ENCODE results near the gene C1QTNF7. TPM values are rescaled to one million over a fixed set of nuclear protein-coding genes. Genes with fewer than 3 reads are reported as not detected.

Gene C1QTNF7
- total and polyA plus RNA-seq, 2 of the 13 experiments (the other 11 are each of a cell fraction or from before 2014, with no cell fraction given): not detected

DNA sequence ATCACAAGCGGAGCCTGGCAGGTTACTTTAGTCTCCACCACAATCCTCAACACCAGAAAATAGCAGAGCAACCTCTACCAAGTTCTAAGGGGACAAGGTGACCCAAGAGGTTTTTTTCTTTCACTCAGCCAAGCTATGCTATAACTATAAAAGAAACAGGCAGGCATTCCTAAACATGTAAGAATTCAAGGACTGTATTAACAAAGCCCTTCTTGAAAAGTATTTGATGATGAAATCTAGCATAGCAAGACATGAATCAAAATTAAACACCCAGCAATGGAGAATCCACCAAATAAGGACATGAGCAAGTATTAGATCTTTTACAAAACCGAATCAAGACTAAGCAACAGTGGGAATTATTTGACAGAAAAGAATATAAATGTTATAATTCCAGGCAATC, 25.7 kb upstream of the C1QTNF7 start:
- peaks cover 0 to 2% of the 10 kb centered on the region in 2 experiments; a peak in 1 of 5 replicates for H3K27me3 ChIP-seq (ENCODE audit: control insufficient read depth in 1 of 2, insufficient read depth in 2 of 2, low read length in 2 of 2)
- 4% methylated on average over 2 of the region's 2 CpGs for WGBS (ENCODE audit: low lambda C conversion rate)
- no peak for TF ChIP-seq TP53 (CRISPR knock-in tag; conservative IDR thresholded peaks at IDR 0.05)
- TF ChIP-seq MBD4 (IDR thresholded peaks at IDR 0.05; ENCODE audit: borderline replicate concordance, low read length): no peak
- TF ChIP-seq, protein P1, sequence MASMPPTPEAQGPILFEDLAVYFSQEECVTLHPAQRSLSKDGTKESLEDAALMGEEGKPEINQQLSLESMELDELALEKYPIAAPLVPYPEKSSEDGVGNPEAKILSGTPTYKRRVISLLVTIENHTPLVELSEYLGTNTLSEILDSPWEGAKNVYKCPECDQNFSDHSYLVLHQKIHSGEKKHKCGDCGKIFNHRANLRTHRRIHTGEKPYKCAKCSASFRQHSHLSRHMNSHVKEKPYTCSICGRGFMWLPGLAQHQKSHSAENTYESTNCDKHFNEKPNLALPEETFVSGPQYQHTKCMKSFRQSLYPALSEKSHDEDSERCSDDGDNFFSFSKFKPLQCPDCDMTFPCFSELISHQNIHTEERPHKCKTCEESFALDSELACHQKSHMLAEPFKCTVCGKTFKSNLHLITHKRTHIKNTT (CRISPR knock-in tag; IDR thresholded peaks at IDR 0.05): no peak
- TF ChIP-seq KAT2B (IDR thresholded peaks at IDR 0.05; ENCODE audit: borderline replicate concordance, low read depth, low read length): no peak
- no peak for TF ChIP-seq ZNF713 (CRISPR knock-in tag; IDR thresholded peaks at IDR 0.05)
- TF ChIP-seq ZBTB8A (CRISPR knock-in tag; IDR thresholded peaks at IDR 0.05; ENCODE audit: borderline replicate concordance, low read depth): no peak
- no peak for TF ChIP-seq IRF2 (CRISPR knock-in tag; IDR thresholded peaks at IDR 0.05)
- no peak for TF ChIP-seq HNRNPUL1 (IDR thresholded peaks at IDR 0.05; ENCODE audit: low read depth, low read length)
- TF ChIP-seq, protein P2, sequence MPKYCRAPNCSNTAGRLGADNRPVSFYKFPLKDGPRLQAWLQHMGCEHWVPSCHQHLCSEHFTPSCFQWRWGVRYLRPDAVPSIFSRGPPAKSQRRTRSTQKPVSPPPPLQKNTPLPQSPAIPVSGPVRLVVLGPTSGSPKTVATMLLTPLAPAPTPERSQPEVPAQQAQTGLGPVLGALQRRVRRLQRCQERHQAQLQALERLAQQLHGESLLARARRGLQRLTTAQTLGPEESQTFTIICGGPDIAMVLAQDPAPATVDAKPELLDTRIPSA (CRISPR knock-in tag; IDR thresholded peaks at IDR 0.05; ENCODE audit: borderline replicate concordance): no peak
- no peak for TF ChIP-seq ZNF549 (CRISPR knock-in tag; IDR thresholded peaks at IDR 0.05)
- TF ChIP-seq, protein P3, sequence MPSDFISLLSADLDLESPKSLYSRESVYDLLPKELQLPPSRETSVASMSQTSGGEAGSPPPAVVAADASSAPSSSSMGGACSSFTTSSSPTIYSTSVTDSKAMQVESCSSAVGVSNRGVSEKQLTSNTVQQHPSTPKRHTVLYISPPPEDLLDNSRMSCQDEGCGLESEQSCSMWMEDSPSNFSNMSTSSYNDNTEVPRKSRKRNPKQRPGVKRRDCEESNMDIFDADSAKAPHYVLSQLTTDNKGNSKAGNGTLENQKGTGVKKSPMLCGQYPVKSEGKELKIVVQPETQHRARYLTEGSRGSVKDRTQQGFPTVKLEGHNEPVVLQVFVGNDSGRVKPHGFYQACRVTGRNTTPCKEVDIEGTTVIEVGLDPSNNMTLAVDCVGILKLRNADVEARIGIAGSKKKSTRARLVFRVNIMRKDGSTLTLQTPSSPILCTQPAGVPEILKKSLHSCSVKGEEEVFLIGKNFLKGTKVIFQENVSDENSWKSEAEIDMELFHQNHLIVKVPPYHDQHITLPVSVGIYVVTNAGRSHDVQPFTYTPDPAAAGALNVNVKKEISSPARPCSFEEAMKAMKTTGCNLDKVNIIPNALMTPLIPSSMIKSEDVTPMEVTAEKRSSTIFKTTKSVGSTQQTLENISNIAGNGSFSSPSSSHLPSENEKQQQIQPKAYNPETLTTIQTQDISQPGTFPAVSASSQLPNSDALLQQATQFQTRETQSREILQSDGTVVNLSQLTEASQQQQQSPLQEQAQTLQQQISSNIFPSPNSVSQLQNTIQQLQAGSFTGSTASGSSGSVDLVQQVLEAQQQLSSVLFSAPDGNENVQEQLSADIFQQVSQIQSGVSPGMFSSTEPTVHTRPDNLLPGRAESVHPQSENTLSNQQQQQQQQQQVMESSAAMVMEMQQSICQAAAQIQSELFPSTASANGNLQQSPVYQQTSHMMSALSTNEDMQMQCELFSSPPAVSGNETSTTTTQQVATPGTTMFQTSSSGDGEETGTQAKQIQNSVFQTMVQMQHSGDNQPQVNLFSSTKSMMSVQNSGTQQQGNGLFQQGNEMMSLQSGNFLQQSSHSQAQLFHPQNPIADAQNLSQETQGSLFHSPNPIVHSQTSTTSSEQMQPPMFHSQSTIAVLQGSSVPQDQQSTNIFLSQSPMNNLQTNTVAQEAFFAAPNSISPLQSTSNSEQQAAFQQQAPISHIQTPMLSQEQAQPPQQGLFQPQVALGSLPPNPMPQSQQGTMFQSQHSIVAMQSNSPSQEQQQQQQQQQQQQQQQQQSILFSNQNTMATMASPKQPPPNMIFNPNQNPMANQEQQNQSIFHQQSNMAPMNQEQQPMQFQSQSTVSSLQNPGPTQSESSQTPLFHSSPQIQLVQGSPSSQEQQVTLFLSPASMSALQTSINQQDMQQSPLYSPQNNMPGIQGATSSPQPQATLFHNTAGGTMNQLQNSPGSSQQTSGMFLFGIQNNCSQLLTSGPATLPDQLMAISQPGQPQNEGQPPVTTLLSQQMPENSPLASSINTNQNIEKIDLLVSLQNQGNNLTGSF (CRISPR knock-in tag; IDR thresholded peaks at IDR 0.05): no peak
- TF ChIP-seq, protein P4, sequence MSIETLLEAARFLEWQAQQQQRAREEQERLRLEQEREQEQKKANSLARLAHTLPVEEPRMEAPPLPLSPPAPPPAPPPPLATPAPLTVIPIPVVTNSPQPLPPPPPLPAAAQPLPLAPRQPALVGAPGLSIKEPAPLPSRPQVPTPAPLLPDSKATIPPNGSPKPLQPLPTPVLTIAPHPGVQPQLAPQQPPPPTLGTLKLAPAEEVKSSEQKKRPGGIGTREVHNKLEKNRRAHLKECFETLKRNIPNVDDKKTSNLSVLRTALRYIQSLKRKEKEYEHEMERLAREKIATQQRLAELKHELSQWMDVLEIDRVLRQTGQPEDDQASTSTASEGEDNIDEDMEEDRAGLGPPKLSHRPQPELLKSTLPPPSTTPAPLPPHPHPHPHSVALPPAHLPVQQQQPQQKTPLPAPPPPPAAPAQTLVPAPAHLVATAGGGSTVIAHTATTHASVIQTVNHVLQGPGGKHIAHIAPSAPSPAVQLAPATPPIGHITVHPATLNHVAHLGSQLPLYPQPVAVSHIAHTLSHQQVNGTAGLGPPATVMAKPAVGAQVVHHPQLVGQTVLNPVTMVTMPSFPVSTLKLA (IDR thresholded peaks at IDR 0.05): no peak
- ATAC-seq: no peak
- no TSS peak for BruUV-seq (replicated peaks)
- no peaks in the 10 kb centered on the region for H3K4me1 ChIP-seq (ENCODE audit: insufficient read depth, low read length)
- H3K9ac ChIP-seq (ENCODE audit: insufficient read depth, low read depth, low read length): no peak overlapping the region
- no peaks in the 10 kb centered on the region for H3K36me3 ChIP-seq (replicated peaks in 1 of 2; ENCODE audit: control insufficient read depth in 1 of 2, insufficient read depth in 2 of 2, low read length in 2 of 2)
- no peak overlapping the region for H2AFZ ChIP-seq (ENCODE audit: low read length)
- H3K4me2 ChIP-seq (ENCODE audit: low read depth, low read length): no peak overlapping the region
- no peaks in the 10 kb centered on the region for H3K9me3 ChIP-seq (ENCODE audit: low read length)
- no peak overlapping the region for H3K4me3 ChIP-seq (replicated peaks in 1 of 3; ENCODE audit: insufficient read depth in 1 of 3, low read depth in 2 of 3, low read length in 3 of 3)
- H3K27ac ChIP-seq (ENCODE audit: extremely low read length, insufficient read depth, low read length): no peak overlapping the region
- intact Hi-C loops (cut with micrococcal nuclease; ENCODE audit: unreplicated experiment): no loop called here
- CTCF ChIA-PET (ENCODE audit: low intra/inter-chr PET ratio, low total read pairs): no interaction called here
- DNase-seq (ENCODE audit: low spot score): no peak
- POLR2A ChIA-PET: no interaction called here
- H4K20me1 ChIP-seq (ENCODE audit: insufficient read depth, low read length): no peaks in the 10 kb centered on the region
- in situ Hi-C loops (cut with HindIII; ENCODE audit: extremely low pct_ligation_motif_present, low pct_unique_long_range_greater_than_20kb): no loop called here
- no peak for FAIRE-seq
- no peaks in the 10 kb centered on the region for H3K79me2 ChIP-seq (ENCODE audit: insufficient read depth, low read length)
